Loucy (cell line): ENCODE results near the gene UBE2O.

ENCODE experiments used
- H2AFZ ChIP-seq: fragments of 200-600 bp; sonication (generic); 2 replicates; pipeline ENCODE4 v1.6.0; 2016; ENCODE audit warnings: antibody characterized with exemption, mild to moderate bottlenecking, low read length, moderate library complexity
- H3F3A ChIP-seq: fragments of 200-600 bp; 2 replicates; pipeline ENCODE4 v1.6.0; 2016; ENCODE audit warnings: antibody characterized with exemption, low read depth, mild to moderate bottlenecking
- H3K27me3 ChIP-seq: fragments of 200-600 bp; sonication (generic); 2 replicates; pipeline ENCODE4 v1.6.1; 2014; ENCODE audit warnings: low read length, mild to moderate bottlenecking; ENCODE audit not compliant: insufficient read depth, poor library complexity, severe bottlenecking
- H3K36me3 ChIP-seq: fragments of 200-600 bp; sonication (generic); 2 replicates; pipeline ENCODE4 v1.6.1; 2016; ENCODE audit warnings: low read length; ENCODE audit not compliant: insufficient read depth
- H3K4me1 ChIP-seq: fragments of 200-600 bp; sonication (generic); 2 replicates; pipeline ENCODE4 v1.5.1; 2014; ENCODE audit warnings: low read length, mild to moderate bottlenecking; ENCODE audit not compliant: insufficient read depth, poor library complexity, severe bottlenecking
- H3K4me2 ChIP-seq: fragments of 200-600 bp; sonication (generic); 2 replicates; pipeline ENCODE4 v1.6.0; 2014; ENCODE audit warnings: antibody characterized with exemption, low read length, low read depth, mild to moderate bottlenecking; ENCODE audit not compliant: poor library complexity, severe bottlenecking
- H3K4me3 ChIP-seq: fragments of 200-600 bp; sonication (generic); 2 replicates; pipeline ENCODE4 v1.5.1; 2014; ENCODE audit warnings: low read length, mild to moderate bottlenecking, mixed read lengths; ENCODE audit not compliant: poor library complexity, severe bottlenecking
- H3K79me2 ChIP-seq: fragments of 200-600 bp; sonication (generic); 2 replicates; pipeline ENCODE4 v1.6.1; 2014; ENCODE audit warnings: low read length; ENCODE audit not compliant: insufficient read depth
- H3K9ac ChIP-seq: fragments of 200-600 bp; sonication (generic); 2 replicates; pipeline ENCODE4 v1.6.0; 2014; ENCODE audit warnings: mild to moderate bottlenecking, low read depth, low read length, moderate library complexity; ENCODE audit not compliant: poor library complexity, severe bottlenecking
- H3K9me2 ChIP-seq: fragments of 200-600 bp; sonication (generic); replicated peaks from 2 replicates; pipeline ENCODE4 v1.6.1; 2016; ENCODE audit warnings: low read depth, low read length, mixed read lengths
- H3K9me3 ChIP-seq: fragments of 200-600 bp; sonication (generic); 2 replicates; pipeline ENCODE4 v1.6.1; 2014; ENCODE audit warnings: mild to moderate bottlenecking, antibody characterized with exemption, low read length, low read depth; ENCODE audit not compliant: insufficient read depth
- H4K20me1 ChIP-seq: fragments of 200-600 bp; sonication (generic); 2 replicates; pipeline ENCODE4 v1.6.0; 2014; ENCODE audit warnings: antibody characterized with exemption, low read length, mild to moderate bottlenecking; ENCODE audit not compliant: insufficient read depth, poor library complexity, severe bottlenecking
- EZH2phosphoT487 ChIP-seq: fragments of 200-600 bp; IDR thresholded peaks from 2 replicates; pipeline ENCODE4 v1.6.1; 2018; ENCODE audit warnings: antibody characterized with exemption, mild to moderate bottlenecking, moderate library complexity, borderline replicate concordance
- TF ChIP-seq, protein P1 (sequence below): fragments of 200-600 bp; sonication (generic); conservative IDR thresholded peaks from 2 replicates; pipeline ENCODE4 v1.5.1; 2014; ENCODE audit warnings: mild to moderate bottlenecking, antibody characterized with exemption, low read length

Gene UBE2O

DNA sequence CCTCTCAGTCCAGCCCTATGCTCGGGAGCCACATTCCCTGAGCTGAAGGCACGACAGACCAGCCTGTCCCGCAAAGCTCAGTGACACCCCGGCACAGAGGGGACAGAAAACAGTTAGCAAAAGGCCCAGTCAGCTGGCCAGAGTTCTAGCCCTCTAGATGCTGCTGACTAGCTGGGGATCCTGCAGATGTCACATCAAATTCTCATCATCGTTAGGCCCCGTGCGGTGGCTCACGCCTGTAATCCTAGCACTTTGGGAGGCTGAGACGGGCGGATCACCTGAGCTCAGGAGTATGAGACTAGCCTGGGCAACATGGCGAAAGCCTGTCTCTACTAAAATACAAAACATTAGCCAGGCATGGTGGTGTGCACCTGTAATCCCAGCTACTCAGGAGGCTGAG is 17.2 kb downstream of the UBE2O start:
- no peaks in the 10 kb centered on the region for H3F3A ChIP-seq
- peaks cover 22% of the 10 kb centered on the region for H3K4me1 ChIP-seq
- no peaks in the 10 kb centered on the region for H3K9me3 ChIP-seq
- no peak overlapping the region for H2AFZ ChIP-seq
- H3K36me3 ChIP-seq: peaks cover 4% of the 10 kb centered on the region; the same call in 1 of the 2 replicates
- H3K79me2 ChIP-seq: peaks cover 94% of the 10 kb centered on the region
- H4K20me1 ChIP-seq: peaks cover 31% of the 10 kb centered on the region
- H3K9me2 ChIP-seq: no peaks in the 10 kb centered on the region
- H3K4me3 ChIP-seq: no peak overlapping the region
- H3K9ac ChIP-seq: no peak overlapping the region
- H3K27me3 ChIP-seq: no peaks in the 10 kb centered on the region
- TF ChIP-seq, protein P1, sequence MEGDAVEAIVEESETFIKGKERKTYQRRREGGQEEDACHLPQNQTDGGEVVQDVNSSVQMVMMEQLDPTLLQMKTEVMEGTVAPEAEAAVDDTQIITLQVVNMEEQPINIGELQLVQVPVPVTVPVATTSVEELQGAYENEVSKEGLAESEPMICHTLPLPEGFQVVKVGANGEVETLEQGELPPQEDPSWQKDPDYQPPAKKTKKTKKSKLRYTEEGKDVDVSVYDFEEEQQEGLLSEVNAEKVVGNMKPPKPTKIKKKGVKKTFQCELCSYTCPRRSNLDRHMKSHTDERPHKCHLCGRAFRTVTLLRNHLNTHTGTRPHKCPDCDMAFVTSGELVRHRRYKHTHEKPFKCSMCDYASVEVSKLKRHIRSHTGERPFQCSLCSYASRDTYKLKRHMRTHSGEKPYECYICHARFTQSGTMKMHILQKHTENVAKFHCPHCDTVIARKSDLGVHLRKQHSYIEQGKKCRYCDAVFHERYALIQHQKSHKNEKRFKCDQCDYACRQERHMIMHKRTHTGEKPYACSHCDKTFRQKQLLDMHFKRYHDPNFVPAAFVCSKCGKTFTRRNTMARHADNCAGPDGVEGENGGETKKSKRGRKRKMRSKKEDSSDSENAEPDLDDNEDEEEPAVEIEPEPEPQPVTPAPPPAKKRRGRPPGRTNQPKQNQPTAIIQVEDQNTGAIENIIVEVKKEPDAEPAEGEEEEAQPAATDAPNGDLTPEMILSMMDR: no peak
- no peak for TF ChIP-seq EZH2phosphoT487
- H3K4me2 ChIP-seq: no peak overlapping the region

DNA sequence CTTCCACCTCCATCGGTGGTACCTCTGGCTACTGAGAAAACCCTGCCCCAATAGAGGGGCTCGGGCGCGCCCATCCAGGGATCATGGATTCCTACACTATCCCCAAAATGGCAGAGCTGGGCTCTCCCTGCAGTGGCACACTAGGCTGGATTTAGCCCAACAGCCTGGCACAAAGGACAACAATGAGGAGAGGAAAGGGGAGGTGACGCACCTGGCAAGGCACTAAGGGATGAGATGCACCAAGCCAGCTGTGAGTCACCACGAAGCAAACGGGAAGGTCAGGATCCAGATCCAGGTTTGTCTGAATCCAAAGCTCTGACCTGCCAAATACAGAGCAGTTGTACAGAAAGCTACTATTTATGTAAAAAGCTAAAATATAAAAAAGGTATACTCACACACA is 18.1 kb downstream of the UBE2O start:
- no peak overlapping the region for H3K4me2 ChIP-seq
- H3F3A ChIP-seq: no peaks in the 10 kb centered on the region
- peaks cover 5% of the 10 kb centered on the region; the same call in 1 of the 2 replicates for H3K36me3 ChIP-seq
- peaks cover 29% of the 10 kb centered on the region for H4K20me1 ChIP-seq
- no peaks in the 10 kb centered on the region for H3K9me3 ChIP-seq
- H3K4me3 ChIP-seq: no peak overlapping the region
- TF ChIP-seq, protein P1: no peak
- TF ChIP-seq EZH2phosphoT487: no peak
- peaks cover 94% of the 10 kb centered on the region for H3K79me2 ChIP-seq
- H3K27me3 ChIP-seq: no peaks in the 10 kb centered on the region
- H3K9ac ChIP-seq: no peak overlapping the region
- H2AFZ ChIP-seq: no peak overlapping the region
- H3K9me2 ChIP-seq: no peaks in the 10 kb centered on the region
- peaks cover 17% of the 10 kb centered on the region for H3K4me1 ChIP-seq

DNA sequence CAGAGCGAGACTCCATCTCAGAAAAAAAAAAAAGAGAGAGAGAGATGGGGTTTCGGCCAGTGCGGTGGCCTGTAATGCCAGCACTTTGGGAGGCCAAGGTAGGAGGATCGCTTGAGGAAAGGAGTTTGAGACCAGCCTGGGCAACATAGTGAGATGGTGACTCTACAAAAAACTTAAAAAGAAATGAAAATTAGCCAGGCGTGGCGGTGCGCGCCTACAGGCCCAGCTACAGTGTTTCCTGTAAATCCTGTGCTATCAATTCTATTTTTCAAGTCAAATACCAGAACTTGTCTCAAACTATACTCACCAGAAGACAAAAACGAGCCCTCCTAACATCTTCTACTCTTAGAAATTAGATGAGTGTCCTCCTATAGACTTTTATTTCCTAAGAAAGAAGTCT is 19.3 kb downstream of the UBE2O start:
- Histone ChIP-seq H3K9me3 (no peaks in the 10 kb centered on the region), H3K4me3 (no peak overlapping the region), H3K9ac (no peak overlapping the region), H3K36me3 (peaks cover 8% of the 10 kb centered on the region; the same call in 1 of the 2 replicates), H4K20me1 (peaks cover 28% of the 10 kb centered on the region), H3K27me3 (no peaks in the 10 kb centered on the region), H3K79me2 (peaks cover 87% of the 10 kb centered on the region), H3K9me2 (no peaks in the 10 kb centered on the region), H3K4me2 (no peak overlapping the region), H2AFZ (no peak overlapping the region), H3K4me1 (peaks cover 6% of the 10 kb centered on the region), H3F3A (no peaks in the 10 kb centered on the region)
- no peak for TF ChIP-seq EZH2phosphoT487
- TF ChIP-seq, protein P1: no peak
